Tongue (tissue), 3 donors: Measurements from ENCODE around the gene PRAMEF15. TPM values are rescaled to one million over a fixed set of nuclear protein-coding genes. Genes with fewer than 3 reads are reported as not detected.
"Not testable (repeated sequence)": the region's sequence is repeated elsewhere in the genome, so short reads cannot be mapped to it uniquely, and the experiment has no call there.

Experiments
- DNase-seq: peaks from one replicate; pipeline ENCODE4 v3.0.0-alpha.2; 2015
- small RNA-seq: library from RNA; depleted of rRNA; stranded (forward); fragments of <200 nt; gene quantifications from one replicate; pipeline ENCODE3, GENCODE V24; 2014; ENCODE audit warnings: low replicate concordance
- total RNA-seq: library from RNA; depleted of rRNA; stranded (reverse); fragments of >200 nt; gene quantifications from one replicate; pipeline ENCODE4 v1.2.3, GENCODE V29; 2014

PRAMEF15 gene
- not detected for total RNA-seq

- not testable (repeated sequence) for DNase-seq
Observed at GRCh38 chr1:13315281-13315680, at the start of gene PRAMEF15. Gene PRAMEF15 (plus strand): TSS chr1:13315581. CDS start chr1:13318408, 2,827 bp downstream.

DNA sequence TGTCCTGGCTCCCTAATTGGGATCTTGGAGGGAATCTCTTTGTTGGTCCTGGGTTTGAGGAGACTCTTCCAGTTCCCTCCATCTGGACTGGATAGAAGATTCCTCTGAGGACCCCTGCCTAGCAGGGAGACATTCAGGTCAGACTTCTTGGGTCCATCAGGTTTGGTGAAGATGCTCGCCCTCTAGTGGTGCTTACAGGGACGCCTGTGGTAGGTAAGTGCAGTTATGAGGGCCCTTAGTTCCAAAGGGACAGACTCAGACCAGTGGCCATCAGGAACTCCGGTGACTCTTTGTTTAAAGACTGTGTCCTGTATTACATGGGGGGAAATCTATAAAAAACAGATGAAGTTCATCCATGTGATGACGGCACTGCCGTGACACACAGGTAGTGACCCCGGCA is 38.4 kb upstream of the PRAMEF15 start:
- DNase-seq: not testable (repeated sequence)

DNA sequence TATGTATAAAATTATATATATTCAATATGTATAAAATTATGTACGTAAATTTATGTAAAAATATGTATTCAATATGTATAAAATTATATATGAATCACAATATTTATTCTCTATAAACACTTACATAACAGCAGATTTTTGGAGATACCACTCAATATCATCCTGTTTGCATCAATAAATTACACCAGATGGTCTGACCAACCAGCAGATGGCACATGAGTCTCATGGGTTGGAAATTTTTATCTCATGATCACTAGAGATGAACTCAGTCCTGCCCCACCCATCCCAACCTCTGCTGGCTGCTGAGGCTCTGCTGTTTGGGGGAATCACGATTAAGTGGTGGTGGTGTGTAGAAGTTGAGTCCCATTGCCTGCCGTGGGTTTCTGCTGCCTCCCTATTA is 35.8 kb upstream of the PRAMEF15 start:
- not testable (repeated sequence) for DNase-seq

GRCh38 chr1:13285037-13285436 is 30.3 kb upstream of the PRAMEF15 start, which contains the start of gene PRAMEF8:
Gene PRAMEF8 (minus strand): TSS chr1:13285137. CDS start chr1:13284091, 1,046 bp downstream.
- DNase-seq: not testable (repeated sequence)

GRCh38 chr1:13289030-13289429 is 26.4 kb upstream of the PRAMEF15 start:
- not testable (repeated sequence) for DNase-seq

DNA sequence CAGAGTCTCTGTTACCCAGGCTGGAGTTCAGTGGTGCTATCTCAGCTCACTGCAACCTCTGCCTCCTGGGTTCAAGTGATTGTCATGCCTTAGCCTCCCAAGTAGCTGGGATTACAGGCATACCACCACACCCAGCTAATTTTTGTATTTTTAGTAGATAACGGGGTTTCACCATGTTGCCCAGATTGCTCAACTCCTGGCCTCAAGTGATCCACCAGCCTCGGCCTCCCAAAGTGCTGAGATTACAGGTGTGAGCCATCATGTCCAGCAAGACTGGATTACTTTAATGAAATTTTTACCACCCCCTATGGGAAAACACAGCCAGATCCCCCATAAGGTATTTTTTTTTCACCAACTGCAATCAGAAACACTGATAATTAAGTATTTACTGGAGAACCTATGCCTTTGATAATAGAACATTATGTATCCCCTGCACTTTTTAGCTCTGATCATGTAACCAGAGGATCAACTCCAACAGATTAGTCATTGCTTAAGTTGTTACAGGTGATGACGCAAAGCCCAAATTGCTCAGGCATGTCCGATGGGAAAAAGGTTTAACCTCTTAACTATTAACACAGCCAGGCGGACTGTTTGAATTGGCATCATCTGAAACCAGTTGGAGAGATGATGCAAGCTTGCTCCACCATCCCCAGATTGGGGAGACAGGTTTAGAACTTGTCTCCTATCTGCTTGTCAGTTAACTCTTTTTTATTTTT is 18.0 kb upstream of the PRAMEF15 start:
- DNase-seq: not testable (repeated sequence)

GRCh38 chr1:13298699-13299098 is 16.7 kb upstream of the PRAMEF15 start:
- DNase-seq: not testable (repeated sequence)

DNA sequence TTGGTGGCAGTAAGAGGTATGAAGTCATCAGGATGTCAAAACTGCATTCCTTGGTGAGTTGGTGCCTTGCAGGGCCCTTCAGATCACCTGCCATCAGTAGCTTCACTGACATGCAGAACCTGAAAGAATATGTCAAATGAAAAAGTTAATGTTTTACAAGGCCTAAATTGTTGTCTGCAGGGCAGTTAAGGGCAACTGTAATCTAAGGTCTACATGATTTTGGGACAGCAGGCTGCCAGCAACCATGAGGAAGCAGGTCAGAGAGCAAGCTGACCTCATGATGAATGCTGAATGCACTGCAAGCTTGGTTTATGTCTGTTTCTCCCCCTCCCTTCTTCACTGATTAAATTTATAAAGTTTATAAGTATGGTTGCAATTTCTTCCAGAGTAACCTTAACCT is 13.2 kb upstream of the PRAMEF15 start:
- not testable (repeated sequence) for DNase-seq

DNA sequence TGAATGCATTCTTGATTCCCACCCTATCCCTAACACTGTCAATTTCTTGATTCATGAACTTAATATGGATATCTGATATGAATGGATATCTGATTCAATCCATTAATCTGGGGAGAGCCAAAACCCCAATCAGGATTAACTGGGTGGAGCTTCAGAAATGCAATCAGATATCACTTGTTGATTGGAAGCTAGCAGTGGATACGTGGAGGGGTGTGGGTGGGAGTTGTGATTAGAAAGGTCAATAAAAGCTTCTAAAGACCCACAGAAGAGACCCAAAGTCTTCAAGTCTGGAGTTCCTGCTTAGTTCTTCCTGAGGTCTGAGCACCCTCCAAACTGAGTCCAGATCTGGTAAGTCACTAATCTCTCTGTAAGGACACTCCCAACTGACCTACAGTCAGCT is 12.1 kb upstream of the PRAMEF15 start, which contains the start of gene PRAMEF33:
PRAMEF33 (plus strand) TSS at position 301 of the 400 bp plus-strand sequence. CDS start 2,416 bp downstream, outside the sequence.
- DNase-seq: not testable (repeated sequence)

DNA sequence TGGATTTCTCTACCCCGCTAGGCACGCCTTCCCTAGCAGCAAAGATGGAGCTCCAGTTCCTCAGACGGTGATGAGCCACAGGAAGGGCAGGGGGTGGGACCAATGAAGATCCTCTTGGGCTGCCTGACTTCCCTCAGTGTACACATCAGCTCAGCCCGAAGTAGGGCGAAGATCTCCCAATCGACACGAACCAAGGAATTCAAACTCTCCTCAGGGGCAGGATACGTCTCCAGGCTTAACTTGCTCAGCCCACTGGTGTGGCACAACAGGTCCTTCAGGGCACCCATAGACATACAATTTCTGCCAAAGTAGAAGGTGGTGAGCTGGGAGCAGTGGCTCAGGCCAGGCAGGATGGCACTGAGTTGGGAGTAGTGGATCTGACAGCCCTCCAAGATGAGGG is 27.1 kb downstream of the PRAMEF15 start:
- not testable (repeated sequence) for DNase-seq

DNA sequence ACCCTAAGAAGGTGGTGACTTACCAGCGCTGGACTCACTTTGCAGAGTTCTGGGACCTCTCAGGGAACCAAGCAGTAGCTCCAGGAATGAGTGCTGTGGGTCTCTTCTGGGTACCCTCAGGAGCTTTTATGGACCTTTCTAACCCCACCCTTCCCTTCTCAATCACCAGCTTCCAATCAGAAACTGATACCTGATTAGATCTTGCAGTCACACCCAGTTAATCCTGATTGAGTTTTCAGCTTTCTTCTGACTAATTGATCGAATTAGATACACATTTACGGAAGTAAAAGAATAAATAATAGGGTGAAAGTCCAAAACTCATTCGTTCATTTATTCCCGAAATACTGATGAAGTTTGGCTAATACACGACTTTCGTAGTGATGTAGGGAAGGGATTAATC is 31.7 kb downstream of the PRAMEF15 start, which contains the start of gene PRAMEF14:
PRAMEF14 (minus strand) TSS at position 101 of the 400 bp plus-strand sequence. CDS start 1,820 bp downstream, outside the sequence.
- DNase-seq: not testable (repeated sequence)

- DNase-seq: not testable (repeated sequence)
Observed at GRCh38 chr1:13353476-13353875, 38.1 kb downstream of the PRAMEF15 start.

DNA sequence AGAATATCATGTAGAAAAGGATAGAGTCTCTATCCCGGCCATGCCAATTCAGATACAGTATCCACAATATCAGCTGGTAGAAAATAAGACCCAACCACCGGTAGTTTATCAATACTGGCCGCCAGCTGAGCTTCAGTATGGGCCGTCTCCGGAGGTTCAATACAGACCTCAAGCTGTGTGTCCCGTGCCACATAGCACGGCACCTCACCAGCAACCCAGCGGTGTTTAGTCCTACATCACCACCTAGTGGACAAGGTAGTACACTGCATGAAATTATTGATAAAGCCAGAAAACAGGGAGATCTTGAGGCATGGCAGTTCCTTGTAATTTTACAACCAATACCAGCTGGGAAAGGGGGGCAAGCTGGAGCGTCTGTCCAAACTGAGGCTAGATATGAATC is 39.1 kb downstream of the PRAMEF15 start:
- not testable (repeated sequence) for DNase-seq

DNA sequence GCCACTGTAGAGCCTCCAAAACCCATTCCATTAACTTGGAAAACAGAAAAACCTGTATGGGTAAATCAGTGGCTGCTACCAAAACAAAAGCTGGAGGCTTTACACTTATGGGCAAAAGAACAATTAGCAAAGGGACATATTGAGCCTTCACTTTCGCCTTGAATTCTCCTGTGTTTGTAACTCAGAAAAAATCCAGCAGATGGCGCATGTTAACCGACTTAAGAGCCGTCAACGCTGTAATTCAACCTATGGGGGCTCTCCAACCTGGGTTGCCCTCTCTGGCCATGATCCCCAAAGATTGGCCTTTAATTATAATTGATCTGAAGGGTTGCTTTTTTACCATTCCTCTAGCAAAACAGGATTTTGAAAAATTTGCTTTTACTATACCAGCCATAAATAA is 41.4 kb downstream of the PRAMEF15 start:
- peak; percentile 73 for DNase-seq

GRCh38 chr1:13362364-13362763 is 47.0 kb downstream of the PRAMEF15 start:
- DNase-seq: not testable (repeated sequence)

- not testable (repeated sequence) for DNase-seq
Observed at GRCh38 chr1:13364928-13365327, 49.5 kb downstream of the PRAMEF15 start.

- DNase-seq: not testable (repeated sequence)
Observed at GRCh38 chr1:13366536-13366935, 51.2 kb downstream of the PRAMEF15 start.

- DNase-seq: peak; percentile 36
Observed at GRCh38 chr1:13368544-13368943, 53.2 kb downstream of the PRAMEF15 start.

Small RNA genes within 50 kb of the gene (small RNA-seq; reads per million reads assigned to genes)
- gene RNU6-771P: not detected

Other genes starting within 250 kb of the PRAMEF15 start
- gene PRAMEF25, start 244.8 kb upstream of the PRAMEF15 start, total RNA-seq: not detected
- not detected for gene HNRNPCL2, start 198.7 kb upstream of the PRAMEF15 start, total RNA-seq
- gene PRAMEF26, start 159.6 kb upstream of the PRAMEF15 start, total RNA-seq: not detected
- gene HNRNPCL4, start 149.9 kb upstream of the PRAMEF15 start, total RNA-seq: not detected
- not detected for gene PRAMEF9, start 143.7 kb upstream of the PRAMEF15 start, total RNA-seq
- not detected for gene PRAMEF13, start 114.2 kb upstream of the PRAMEF15 start, total RNA-seq
- gene PRAMEF18, start 89.4 kb upstream of the PRAMEF15 start, total RNA-seq: not detected
- gene PRAMEF5, start 61.4 kb upstream of the PRAMEF15 start, total RNA-seq: not detected
- not detected for gene PRAMEF8, start 30.4 kb upstream of the PRAMEF15 start, total RNA-seq
- gene PRAMEF33, start 12.0 kb upstream of the PRAMEF15 start, total RNA-seq: not detected
- gene PRAMEF14, start 31.6 kb downstream of the PRAMEF15 start, total RNA-seq: not detected
- not detected for gene PRAMEF19, start 56.4 kb downstream of the PRAMEF15 start, total RNA-seq
- not detected for gene PRAMEF17, start 74.1 kb downstream of the PRAMEF15 start, total RNA-seq
- not detected for gene PRAMEF20, start 94.9 kb downstream of the PRAMEF15 start, total RNA-seq
- gene LRRC38, start 198.4 kb downstream of the PRAMEF15 start, total RNA-seq: 14.0 TPM